K562 (cell line): ENCODE measurements around the gene MCFD2. TPM values are rescaled to one million over a fixed set of nuclear protein-coding genes. Genes with fewer than 3 reads are reported as not detected.
A peak's percentile ranks its signal among the peaks of the same experiment; 100 is the strongest.

ENCODE experiments used
- ATAC-seq: fragments of 200-7000 bp; cut with Tn5 transposase; 3 replicates; pipeline ENCODE4 v1.9.1; 2020; ENCODE audit warnings: moderate library complexity
- BruUV-seq: library from RNA; stranded (reverse); fragments of 400-500 nt; replicated peaks from 2 replicates; lab custom pipeline; 2021; lab: Mats Ljungman, UMichigan
- CTCF ChIA-PET: fragments of 300-600 bp; formaldehyde crosslinking; extraction: SDS; loops from one replicate; lab custom pipeline; 2021; ENCODE audit warnings: low intra/inter-chr PET ratio; lab: Yijun Ruan, JAX
- POLR2A ChIA-PET: fragments of 300-600, 350-650 bp; sonication (Branson Sonifier 250); formaldehyde crosslinking; extraction: SDS; loops from one replicate; lab custom pipeline; 2021; ENCODE audit warnings: antibody characterized with exemption, inconsistent platforms; lab: Yijun Ruan, JAX
- DNase-seq, 4 experiments: peaks; one replicate each; pipeline versions ENCODE4 v3.0.0 to v3.0.0-alpha.2; 2011 to 2018; ENCODE audit warnings: low spot score in 3 of 4, mixed read lengths in 3 of 4; ENCODE audit errors: extremely low read depth in 1 of 4
- FAIRE-seq: peaks from 2 replicates; lab custom pipeline; 2011; peaks lifted over from hg19 to GRCh38; lab: Jason Lieb, UNC
- H2AFZ ChIP-seq: 2 replicates; pipeline ENCODE4 v1.6.0; 2011; ENCODE audit warnings: low read depth, low read length, control low read depth, inconsistent platforms
- H3K27ac ChIP-seq: fragments of 200-600 bp; 3 replicates; pipeline ENCODE4 v1.8.0; 2011; ENCODE audit warnings: low read depth, mild to moderate bottlenecking, control low read depth, inconsistent platforms, low read length, moderate library complexity, mixed read lengths; ENCODE audit errors: extremely low read depth
- H3K27me3 ChIP-seq, 2 experiments: fragments of 300-600 bp in 1 of 2; 2 replicates in 1 of 2; 3 replicates in 1 of 2; pipeline versions ENCODE4 v1.6.0 to v1.8.0; 2011; ENCODE audit warnings: inconsistent platforms in 2 of 2, low read length in 2 of 2, mild to moderate bottlenecking in 1 of 2, mixed read lengths in 1 of 2, moderate library complexity in 1 of 2; ENCODE audit not compliant: control insufficient read depth in 2 of 2, insufficient read depth in 2 of 2
- H3K36me3 ChIP-seq: fragments of 300-600 bp; 3 replicates; pipeline ENCODE4 v1.8.0; 2011; ENCODE audit warnings: mild to moderate bottlenecking, low read length, inconsistent platforms; ENCODE audit not compliant: control insufficient read depth, insufficient read depth
- H3K4me1 ChIP-seq, 2 experiments: fragments of 200-600 bp in 1 of 2; replicated peaks in 1 of 2; 2 replicates in 1 of 2; 3 replicates in 1 of 2; pipeline versions ENCODE4 v1.5.1 to v1.8.0; 2011; ENCODE audit warnings: inconsistent platforms in 2 of 2, low read length in 2 of 2, mild to moderate bottlenecking in 1 of 2, mixed read lengths in 1 of 2, moderate library complexity in 1 of 2; ENCODE audit not compliant: control insufficient read depth in 2 of 2, insufficient read depth in 2 of 2
- H3K4me2 ChIP-seq: 2 replicates; pipeline ENCODE4 v1.6.1; 2011; ENCODE audit warnings: low read length, control low read depth, inconsistent platforms, mixed read lengths; ENCODE audit not compliant: insufficient read depth
- H3K4me3 ChIP-seq: fragments of 200-600 bp; sonication (generic), shearing (Covaris generic); 2 replicates; pipeline ENCODE4 v1.5.1; 2016; ENCODE audit warnings: control low read depth, inconsistent platforms
- H3K79me2 ChIP-seq: fragments of 200-600 bp; 3 replicates; pipeline ENCODE4 v1.8.0; 2011; ENCODE audit warnings: low read length, inconsistent platforms; ENCODE audit not compliant: control insufficient read depth, insufficient read depth
- H3K9ac ChIP-seq, 2 experiments: 2 replicates each; pipeline versions ENCODE4 v1.6.0 to v1.6.1; 2011; ENCODE audit warnings: low read depth in 2 of 2, low read length in 2 of 2, control low read depth in 1 of 2, inconsistent platforms in 1 of 2, mild to moderate bottlenecking in 1 of 2, mixed read lengths in 1 of 2; ENCODE audit not compliant: insufficient read depth in 1 of 2
- H3K9me1 ChIP-seq: one replicate; pipeline ENCODE4 v1.6.0; 2011; ENCODE audit warnings: inconsistent platforms, mild to moderate bottlenecking, low read length, moderate library complexity; ENCODE audit not compliant: control insufficient read depth, insufficient read depth
- H3K9me3 ChIP-seq: replicated peaks from 2 replicates; pipeline ENCODE4 v1.5.1; 2011; ENCODE audit warnings: low read depth, low read length, inconsistent platforms; ENCODE audit not compliant: control insufficient read depth, insufficient read depth
- H4K20me1 ChIP-seq: replicated peaks from 2 replicates; pipeline ENCODE4 v1.6.1; 2011; ENCODE audit warnings: low read length, inconsistent platforms, mixed read lengths; ENCODE audit not compliant: control insufficient read depth, insufficient read depth
- ATF6 ChIP-seq: sonication (generic); formaldehyde crosslinking; IDR thresholded peaks from 2 replicates; pipeline ENCODE4 v1.4.0; 2020; ENCODE audit warnings: mild to moderate bottlenecking, missing genetic modification reagents
- CHD1 ChIP-seq: fragments of 200-600 bp; sonication (generic); IDR thresholded peaks from one replicate; pipeline ENCODE4 v1.6.1; 2012; ENCODE audit warnings: mild to moderate bottlenecking, moderate library complexity, low read length, inconsistent platforms
- HMGXB4 ChIP-seq: sonication (generic); formaldehyde crosslinking; IDR thresholded peaks from 2 replicates; pipeline ENCODE4 v1.8.1; 2023; ENCODE audit warnings: mild to moderate bottlenecking, missing genetic modification reagents
- HOMEZ ChIP-seq: fragments of 250-450 bp; sonication (Bioruptor Pico); IDR thresholded peaks from 2 replicates; pipeline ENCODE4 v1.4.0; 2020; ENCODE audit warnings: mild to moderate bottlenecking, moderate library complexity
- RFX7 ChIP-seq: fragments of 250-450 bp; sonication (Bioruptor Pico); IDR thresholded peaks from 2 replicates; pipeline ENCODE4 v1.5.1; 2021; ENCODE audit warnings: mild to moderate bottlenecking
- RHOXF2B ChIP-seq: fragments of 250-450 bp; sonication (Bioruptor Pico); conservative IDR thresholded peaks from 2 replicates; pipeline ENCODE4 v1.5.1; 2021
- ZNF551 ChIP-seq: fragments of 250-450 bp; sonication (Bioruptor Pico); IDR thresholded peaks from 2 replicates; pipeline ENCODE4 v1.5.0; 2021; ENCODE audit warnings: mild to moderate bottlenecking, moderate library complexity
- WGBS: fragments of 100-300 bp; shearing (Covaris generic); methylation state at CpG from one replicate; pipeline ENCODE4 v1.1.6; 2016; ENCODE audit warnings: low coverage, mixed read lengths; ENCODE audit not compliant: insufficient coverage; ENCODE audit errors: missing lambda C conversion rate; 5-methylcytosine and 5-hydroxymethylcytosine counted together
- in situ Hi-C: fragments of 300-500 bp; cut with MboI; formaldehyde crosslinking; loops from 4 replicates; pipeline ENCODE4 v1.15.0; 2018; ENCODE audit warnings: inconsistent platforms, mixed read lengths
- intact Hi-C: fragments of 100-400 bp; cut with micrococcal nuclease; formaldehyde crosslinking; loops from 2 replicates; pipeline ENCODE4 v1.14.2; 2022
- polyA plus RNA-seq, 8 experiments: library from polyadenylated mRNA; depleted of rRNA in 4 of 8; stranded (reverse) in 5 of 8; unstranded in 3 of 8; fragments of >200 nt; fragmentation: Nextera tagmentation in 2 of 8; fragmentation: Illumina TruSeq in 1 of 8; extraction: Ambion mirVana in 2 of 8; extraction: Trizol in 1 of 8; gene quantifications; 2 replicates each; pipeline versions ENCODE4 v1.2.1 to v1.2.3, GENCODE V29; 2011 to 2014; ENCODE audit warnings: inconsistent platforms in 1 of 8, missing spikeins in 1 of 8
- total RNA-seq, 7 experiments: library from RNA; depleted of rRNA in 6 of 7; stranded (reverse); fragments of >200 nt in 6 of 7; fragmentation: Illumina TruSeq in 2 of 7; extraction: Trizol in 2 of 7; gene quantifications; 2 replicates each; pipeline versions ENCODE4 v1.2.1 to v1.2.3, GENCODE V29; 2011 to 2021; ENCODE audit warnings: low replicate concordance in 1 of 7

The MCFD2 gene
- total and polyA plus RNA-seq, 9 of the 15 experiments (the other 6 are each of a cell fraction or from before 2014, with no cell fraction given): 78.6 to 237 (median 123) TPM

- H3K9me1 ChIP-seq: no peaks in the 10 kb centered on the region
- in situ Hi-C loops (no loop called here), intact Hi-C loops (no loop called here)
- peaks cover 17% of the 10 kb centered on the region; the same call in 1 of the 2 replicates for H4K20me1 ChIP-seq
- ATAC-seq (no peak), FAIRE-seq (no peak), DNase-seq (no peak)
- peaks cover 9 to 12% of the 10 kb centered on the region in 2 experiments; a peak in 4 of 5 replicates for H3K4me1 ChIP-seq
- no peaks in the 10 kb centered on the region for H3K9me3 ChIP-seq
- ChIA-PET CTCF (no interaction called here), POLR2A (no interaction called here)
- H3K4me3 ChIP-seq: no peak overlapping the region
- 0 out of 4 replicates have a peak overlapping the region, but pooled peaks of 1 of the 2 experiments have one; percentile 39 for H3K9ac ChIP-seq
- peaks cover 80% of the 10 kb centered on the region for H3K36me3 ChIP-seq
- BruUV-seq: no TSS peak
- H3K4me2 ChIP-seq: no peak overlapping the region
- 75% methylated on average over 4 of the region's 4 CpGs for WGBS
- TF ChIP-seq ZNF551 (CRISPR knock-in tag) (no peak), HMGXB4 (CRISPR knock-in tag) (no peak), CHD1 (no peak), ATF6 (CRISPR knock-in tag) (no peak), RHOXF2B (CRISPR knock-in tag) (no peak), RFX7 (no peak), HOMEZ (no peak)
- H3K27me3 ChIP-seq: no peaks in the 10 kb centered on the region
- H2AFZ ChIP-seq: no peak overlapping the region
- H3K79me2 ChIP-seq: peaks cover 52% of the 10 kb centered on the region
- no peak overlapping the region for H3K27ac ChIP-seq
Observed at GRCh38 chr2:46909150-46909549, 6.5 kb downstream of the MCFD2 start.
